Measurements from ENCODE around the gene IL17RB. TPM values are rescaled to one million over a fixed set of nuclear protein-coding genes. Genes with fewer than 3 reads are reported as not detected.

The IL17RB gene
- total RNA-seq, 6 experiments from 2014 or later = not detected

GRCh38 chr3:53887446-53887845 lies 41.1 kb downstream of the IL17RB start:
- H3K4me3 Mint-ChIP-seq = no peak overlapping the region
- no peak overlapping the region for H3K27ac Mint-ChIP-seq
- peaks cover 30% of the 10 kb centered on the region for H3K4me1 Mint-ChIP-seq (ENCODE audit: low read depth)
- no peaks in the 10 kb centered on the region for H3K9me3 Mint-ChIP-seq
- no peak for TF ChIP-seq CTCF (IDR thresholded peaks at IDR 0.05)
- no peak for DNase-seq
- 0 out of 2 replicates have a peak, but pooled peaks cover 2% of the 10 kb centered on the region for H3K27me3 Mint-ChIP-seq (ENCODE audit: insufficient read depth)
- peaks cover 5% of the 10 kb centered on the region for H3K36me3 Mint-ChIP-seq (ENCODE audit: low read depth)

DNA sequence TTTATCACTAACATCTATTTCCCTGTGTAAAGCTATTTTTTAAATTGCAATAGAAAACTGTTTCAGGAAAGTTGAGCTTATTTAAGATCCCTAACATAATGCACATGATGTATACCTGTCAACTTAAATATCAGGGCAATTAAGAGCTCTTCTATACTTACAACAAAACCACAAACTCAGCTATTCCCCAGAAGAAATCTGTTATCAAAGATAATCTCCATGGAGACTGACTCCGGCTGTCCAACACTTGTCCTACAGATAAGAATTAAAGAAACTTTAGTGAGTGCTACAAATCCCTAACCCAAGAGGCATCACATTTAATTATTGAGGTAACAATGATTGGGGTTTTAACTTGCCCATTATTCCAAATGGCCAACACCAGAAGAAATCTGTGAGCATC lies 41.9 kb downstream of the IL17RB start:
- Mint-ChIP-seq H3K4me1 (ENCODE audit: low read depth) (peaks cover 34% of the 10 kb centered on the region), H3K9me3 (no peaks in the 10 kb centered on the region), H3K27ac (no peak overlapping the region), H3K27me3 (ENCODE audit: insufficient read depth) (peaks cover 2% of the 10 kb centered on the region; the same call in 1 of the 2 replicates), H3K4me3 (no peak overlapping the region), H3K36me3 (ENCODE audit: low read depth) (peaks cover 5% of the 10 kb centered on the region)
- no peak for TF ChIP-seq CTCF (IDR thresholded peaks at IDR 0.05)
- DNase-seq = no peak

- Mint-ChIP-seq H3K4me1 (ENCODE audit: low read depth) (peaks cover 36% of the 10 kb centered on the region), H3K27me3 (ENCODE audit: insufficient read depth) (peaks cover 2% of the 10 kb centered on the region; the same call in 1 of the 2 replicates), H3K4me3 (peak overlapping the region; percentile 92), H3K27ac (peak overlapping the region; percentile 98), H3K36me3 (ENCODE audit: low read depth) (peaks cover 5% of the 10 kb centered on the region), H3K9me3 (no peaks in the 10 kb centered on the region)
- no peak for DNase-seq
- no peak for TF ChIP-seq CTCF (IDR thresholded peaks at IDR 0.05)
Observed at GRCh38 chr3:53890726-53891475, 44.5 kb downstream of the IL17RB start.

GRCh38 chr3:53891497-53892285 lies 45.3 kb downstream of the IL17RB start, which contains the start of gene SELENOK:
Gene SELENOK (minus strand): TSS chr3:53891859.
- Mint-ChIP-seq H3K36me3 (ENCODE audit: low read depth) (peaks cover 5% of the 10 kb centered on the region), H3K4me1 (ENCODE audit: low read depth) (peaks cover 36% of the 10 kb centered on the region), H3K4me3 (peak within 1 kb of the TSS; percentile 92), H3K27ac (peak within 1 kb of the TSS; percentile 98), H3K9me3 (no peaks in the 10 kb centered on the region), H3K27me3 (ENCODE audit: insufficient read depth) (peaks cover 2% of the 10 kb centered on the region; the same call in 1 of the 2 replicates)
- DNase-seq = peak; percentile 99
- TF ChIP-seq CTCF (IDR thresholded peaks at IDR 0.05) = no peak; the same call in 1 of the 2 replicates

- peak overlapping the region; percentile 98 for H3K27ac Mint-ChIP-seq
- H3K9me3 Mint-ChIP-seq = no peaks in the 10 kb centered on the region
- peaks cover 2% of the 10 kb centered on the region; the same call in 1 of the 2 replicates for H3K27me3 Mint-ChIP-seq (ENCODE audit: insufficient read depth)
- peaks cover 36% of the 10 kb centered on the region for H3K4me1 Mint-ChIP-seq (ENCODE audit: low read depth)
- no peak for DNase-seq
- TF ChIP-seq CTCF (IDR thresholded peaks at IDR 0.05) = no peak
- H3K36me3 Mint-ChIP-seq (ENCODE audit: low read depth) = peaks cover 5% of the 10 kb centered on the region
- peak overlapping the region; percentile 92 for H3K4me3 Mint-ChIP-seq
Observed at GRCh38 chr3:53892286-53892637, 45.9 kb downstream of the IL17RB start.

Data from HFFc6 (cell line).